Uterus (tissue), 4 donors: ENCODE measurements around the gene C1orf21. TPM values are rescaled to one million over a fixed set of nuclear protein-coding genes. Genes with fewer than 3 reads are reported as not detected.

ENCODE experiments used
- DNase-seq, 2 donors: peaks; one replicate each; pipeline ENCODE4 v3.0.0-alpha.2; 2019 to 2020
- H3K27ac ChIP-seq, 2 donors: fragments of 200-600 bp; sonication (generic); 1 replicate in 1 of 2; 2 replicates in 1 of 2; pipeline ENCODE4 v1.5.1; 2016 to 2018
- H3K27me3 ChIP-seq, 2 donors: fragments of 200-600 bp; sonication (generic); one replicate each; pipeline ENCODE4 v1.5.1; 2018 to 2019; ENCODE audit warnings: control low read depth in 1 of 2
- H3K36me3 ChIP-seq, 2 donors: fragments of 200-600 bp; sonication (generic); one replicate each; pipeline ENCODE4 v1.5.1; 2019; ENCODE audit warnings: control low read depth in 1 of 2
- H3K4me1 ChIP-seq, 2 donors: fragments of 200-600 bp; sonication (generic); one replicate each; pipeline ENCODE4 v1.5.1; 2018 to 2019; ENCODE audit warnings: control low read depth in 1 of 2
- H3K4me3 ChIP-seq, 2 donors: fragments of 200-600 bp; sonication (generic); 1 replicate in 1 of 2; 2 replicates in 1 of 2; pipeline ENCODE4 v1.5.1; 2018 to 2019; ENCODE audit warnings: mild to moderate bottlenecking in 1 of 2
- H3K9me3 ChIP-seq, 2 donors: fragments of 200-600 bp; sonication (generic); one replicate each; pipeline ENCODE4 v1.5.1; 2019; ENCODE audit warnings: control low read depth in 1 of 2
- POLR2A ChIP-seq, 2 donors: fragments of 450-650 bp; IDR thresholded peaks; one replicate each; pipeline ENCODE4 v1.6.1; 2016; ENCODE audit warnings: antibody characterized with exemption in 2 of 2, mild to moderate bottlenecking in 1 of 2, moderate library complexity in 1 of 2
- intact Hi-C: fragments of 100-400 bp; cut with DNase I; formaldehyde crosslinking; loops from one replicate; pipeline ENCODE4 v1.15.1; 2023; ENCODE audit warnings: low total_unique reads
- total RNA-seq, 4 donors: library from RNA; depleted of rRNA in 3 of 4; stranded (reverse); fragments of >200 nt in 3 of 4; gene quantifications; one replicate each; pipeline versions ENCODE4 v1.1.0 to v1.2.4, GENCODE V29; 2014 to 2023
- TF ChIP-seq, protein P1 (sequence below), 4 experiments: fragments of 200-600 bp in 2 of 4; fragments of 450-650 bp in 2 of 4; sonication (generic) in 2 of 4; IDR thresholded peaks; one replicate each; pipeline ENCODE4 v1.5.1; 2016 to 2019; ENCODE audit warnings: antibody characterized with exemption in 4 of 4, mild to moderate bottlenecking in 2 of 4, moderate library complexity in 1 of 4
- donor health status: DM: yes; HTN: yes; CAD: no.

Gene C1orf21
- total RNA-seq, 4 donors from 2014 or later = 15.0 to 71.0 (median 44.5) TPM

DNA sequence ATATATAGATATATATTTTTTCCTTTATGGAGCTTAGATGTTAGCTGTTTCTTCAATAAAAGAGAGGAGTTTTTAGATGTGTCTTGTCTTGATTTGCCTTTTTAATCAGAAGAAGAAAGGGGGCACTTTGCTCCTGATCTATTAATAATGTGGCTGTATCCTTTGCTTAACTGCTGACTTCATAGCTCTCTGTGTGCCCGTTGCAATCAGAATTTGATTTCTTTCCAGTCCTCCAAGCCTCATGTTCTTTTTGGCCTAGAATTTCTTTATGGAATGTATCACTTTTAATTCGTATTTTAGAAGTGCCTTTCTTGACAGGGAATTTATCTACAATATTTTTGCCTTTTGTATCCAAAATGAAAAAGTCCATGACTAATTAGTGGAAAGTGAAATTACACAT is 85.3 kb downstream of the C1orf21 start:
- no peak overlapping the region for H3K4me3 ChIP-seq
- H3K36me3 ChIP-seq = no peaks in the 10 kb centered on the region
- H3K4me1 ChIP-seq = peaks cover 3% of the 10 kb centered on the region in 2 donors
- no peak overlapping the region for H3K27ac ChIP-seq
- TF ChIP-seq, protein P1, sequence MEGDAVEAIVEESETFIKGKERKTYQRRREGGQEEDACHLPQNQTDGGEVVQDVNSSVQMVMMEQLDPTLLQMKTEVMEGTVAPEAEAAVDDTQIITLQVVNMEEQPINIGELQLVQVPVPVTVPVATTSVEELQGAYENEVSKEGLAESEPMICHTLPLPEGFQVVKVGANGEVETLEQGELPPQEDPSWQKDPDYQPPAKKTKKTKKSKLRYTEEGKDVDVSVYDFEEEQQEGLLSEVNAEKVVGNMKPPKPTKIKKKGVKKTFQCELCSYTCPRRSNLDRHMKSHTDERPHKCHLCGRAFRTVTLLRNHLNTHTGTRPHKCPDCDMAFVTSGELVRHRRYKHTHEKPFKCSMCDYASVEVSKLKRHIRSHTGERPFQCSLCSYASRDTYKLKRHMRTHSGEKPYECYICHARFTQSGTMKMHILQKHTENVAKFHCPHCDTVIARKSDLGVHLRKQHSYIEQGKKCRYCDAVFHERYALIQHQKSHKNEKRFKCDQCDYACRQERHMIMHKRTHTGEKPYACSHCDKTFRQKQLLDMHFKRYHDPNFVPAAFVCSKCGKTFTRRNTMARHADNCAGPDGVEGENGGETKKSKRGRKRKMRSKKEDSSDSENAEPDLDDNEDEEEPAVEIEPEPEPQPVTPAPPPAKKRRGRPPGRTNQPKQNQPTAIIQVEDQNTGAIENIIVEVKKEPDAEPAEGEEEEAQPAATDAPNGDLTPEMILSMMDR (IDR thresholded peaks at IDR 0.05) = no peak
- TF ChIP-seq POLR2A (IDR thresholded peaks at IDR 0.05) = no peak
- intact Hi-C loops = no loop called here
- no peaks in the 10 kb centered on the region for H3K9me3 ChIP-seq
- H3K27me3 ChIP-seq = no peaks in the 10 kb centered on the region
- no peak for DNase-seq

DNA sequence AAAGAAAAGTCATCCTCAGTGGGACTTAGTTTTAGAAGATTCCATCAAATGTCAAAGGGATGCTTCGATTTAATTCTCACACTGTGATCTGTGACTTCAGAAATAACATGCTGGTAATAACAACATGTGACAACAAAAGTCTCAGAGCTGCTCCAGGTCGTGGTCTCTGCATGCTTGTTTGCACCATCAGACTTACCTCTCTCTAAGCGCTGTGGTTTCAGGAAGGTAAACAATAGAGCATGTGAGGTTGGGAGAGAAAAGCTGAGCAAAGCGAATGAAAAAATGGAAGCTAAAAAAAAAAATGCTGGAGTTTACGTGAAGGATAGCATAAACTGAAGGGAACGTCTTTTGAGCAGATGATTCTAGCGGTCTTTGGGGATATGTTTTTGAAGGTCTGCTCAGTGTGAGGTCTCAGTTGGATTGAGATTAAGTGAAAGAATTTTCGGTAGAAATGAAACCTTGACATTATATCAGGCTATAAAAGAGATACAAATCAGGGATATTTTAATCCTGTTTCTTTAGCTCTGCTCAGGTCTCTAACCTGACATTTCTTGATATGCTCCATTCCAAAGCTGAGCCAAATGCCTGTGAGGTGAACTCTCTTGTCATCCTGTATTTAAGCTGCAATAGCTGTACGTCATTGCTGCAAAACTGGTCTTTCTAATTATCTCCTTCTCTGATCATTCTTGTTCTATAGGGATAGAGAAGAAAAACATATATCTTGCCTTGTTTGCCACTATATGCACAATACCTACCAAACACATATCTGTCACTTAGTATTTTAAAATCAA is 86.5 kb downstream of the C1orf21 start:
- Histone ChIP-seq H3K4me1 (peaks cover 3% of the 10 kb centered on the region in 2 donors), H3K4me3 (no peak overlapping the region), H3K9me3 (no peaks in the 10 kb centered on the region), H3K36me3 (no peaks in the 10 kb centered on the region), H3K27ac (no peak overlapping the region), H3K27me3 (no peaks in the 10 kb centered on the region)
- no peak for DNase-seq
- intact Hi-C loops = no loop called here
- TF ChIP-seq POLR2A (IDR thresholded peaks at IDR 0.05) = no peak
- TF ChIP-seq, protein P1 (IDR thresholded peaks at IDR 0.05) = no peak

DNA sequence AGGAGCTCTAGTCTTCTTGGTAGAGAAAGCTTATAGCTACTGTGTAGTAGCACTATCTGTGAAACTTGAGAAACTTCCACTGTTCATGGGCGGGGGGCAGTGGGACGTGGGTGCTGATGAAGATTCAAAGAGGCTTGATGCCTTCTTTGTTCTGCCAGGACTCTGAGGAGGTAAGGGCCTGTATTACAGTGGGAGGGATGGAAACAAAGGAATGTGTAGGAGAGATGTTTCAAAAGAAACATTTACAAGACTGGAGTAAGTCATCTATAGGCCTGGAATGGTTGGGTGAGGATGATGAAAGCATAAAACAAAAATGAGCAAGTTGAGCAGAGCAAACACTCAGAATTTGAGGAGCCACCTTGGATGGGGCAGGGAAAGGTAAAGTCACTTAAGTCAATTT is 89.4 kb downstream of the C1orf21 start:
- no peaks in the 10 kb centered on the region for H3K4me1 ChIP-seq
- DNase-seq = no peak
- no peaks in the 10 kb centered on the region for H3K9me3 ChIP-seq
- intact Hi-C loops = no loop called here
- TF ChIP-seq, protein P1 (IDR thresholded peaks at IDR 0.05) = no peak
- TF ChIP-seq POLR2A (IDR thresholded peaks at IDR 0.05) = no peak
- H3K27ac ChIP-seq = no peak overlapping the region
- H3K4me3 ChIP-seq = no peak overlapping the region
- no peaks in the 10 kb centered on the region for H3K27me3 ChIP-seq
- H3K36me3 ChIP-seq = no peaks in the 10 kb centered on the region

DNA sequence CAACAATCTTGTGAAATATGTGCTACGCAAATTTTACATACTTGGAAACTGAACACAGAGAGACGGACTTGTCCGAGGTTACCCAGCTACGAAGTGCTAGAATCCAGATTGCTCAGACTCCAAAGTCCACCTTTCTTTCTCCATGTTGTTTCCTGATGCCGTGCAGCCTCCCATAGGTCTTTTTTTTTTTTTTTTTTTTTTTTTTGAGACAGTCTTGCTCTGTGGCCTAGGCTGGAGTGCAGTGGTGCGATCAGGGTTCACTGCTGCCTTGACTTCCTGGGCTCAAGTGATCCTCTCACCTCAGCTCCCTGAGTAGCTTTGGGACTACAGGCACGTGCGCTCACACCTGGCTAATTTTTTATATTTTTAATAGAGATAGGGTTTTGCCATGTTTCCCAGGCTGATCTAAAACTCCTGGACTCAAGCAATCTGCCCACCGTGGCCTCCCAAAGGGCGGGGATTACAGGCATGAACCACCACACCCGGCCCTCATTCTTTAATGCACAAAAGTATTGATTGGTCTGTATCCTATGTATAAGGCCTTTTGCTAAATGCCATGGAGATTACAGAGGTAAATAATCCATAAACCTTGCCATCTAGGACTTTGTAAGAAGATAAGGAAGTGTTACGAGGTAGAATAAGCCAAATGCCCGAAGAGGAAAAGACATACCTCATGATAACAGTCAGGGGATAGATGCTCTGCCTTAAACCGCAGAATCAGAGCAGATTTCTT is 92.8 kb downstream of the C1orf21 start:
- H3K27ac ChIP-seq = no peak overlapping the region
- no peaks in the 10 kb centered on the region for H3K36me3 ChIP-seq
- no peaks in the 10 kb centered on the region for H3K27me3 ChIP-seq

More for the DNA sequence above, 92.8 kb downstream of the C1orf21 start:
- no peaks in the 10 kb centered on the region for H3K9me3 ChIP-seq
- H3K4me3 ChIP-seq = no peak overlapping the region
- peaks cover 16 to 17% of the 10 kb centered on the region in 2 donors for H3K4me1 ChIP-seq
- TF ChIP-seq POLR2A (IDR thresholded peaks at IDR 0.05) = no peak
- TF ChIP-seq, protein P1 (IDR thresholded peaks at IDR 0.05) = no peak
- intact Hi-C loops = no loop called here
- DNase-seq = no peak
